CD4-positive, alpha-beta memory T cell (primary cell): ENCODE measurements around the gene SLC30A5. TPM values are rescaled to one million over a fixed set of nuclear protein-coding genes. Genes with fewer than 3 reads are reported as not detected.

Experiments
- polyA plus RNA-seq, 2 donors: library from polyadenylated mRNA; unstranded; fragments of 300-500 nt; fragmentation: Illumina TruSeq; gene quantifications; one replicate each; pipeline ENCODE4 v1.2.3, GENCODE V29; 2021
- total RNA-seq, 2 experiments: library from RNA; stranded (reverse); gene quantifications; one replicate each; pipeline ENCODE4 v1.2.3, GENCODE V29; 2021

SLC30A5 gene
- total and polyA plus RNA-seq, 4 experiments from 2014 or later = 32.7 to 50.2 (median 40.3) TPM

Other genes with a start within 250 kb of the SLC30A5 start
- 1 to 10 TPM; 2.9 to 3.4 TPM for gene CCNB1, start 73.1 kb downstream of the SLC30A5 start, total RNA-seq
- 1 to 10 TPM; 3.6 to 5.1 TPM for gene CCNB1, start 73.1 kb downstream of the SLC30A5 start, polyA plus RNA-seq
- gene CENPH, start 95.6 kb downstream of the SLC30A5 start, total RNA-seq = 1 to 10 TPM; 6.1 to 6.9 TPM
- gene CENPH, start 95.6 kb downstream of the SLC30A5 start, polyA plus RNA-seq = 1 to 10 TPM; 6.3 to 8.3 TPM
- 10 to 100 TPM; 16.5 to 20.2 TPM for gene CDK7, start 140.9 kb downstream of the SLC30A5 start, total RNA-seq
- 10 to 100 TPM; 25.0 to 34.4 TPM for gene CDK7, start 140.9 kb downstream of the SLC30A5 start, polyA plus RNA-seq
- gene CCDC125, start 238.8 kb downstream of the SLC30A5 start, total RNA-seq = 1 to 10 TPM; 6.8 to 7.9 TPM
- gene CCDC125, start 238.8 kb downstream of the SLC30A5 start, polyA plus RNA-seq = 1 to 10 TPM in 1 of 2 donors, under 1 TPM in 1; 0.65 to 5.3 TPM